IPS DF 6.9 (cell line): ENCODE data around the gene BST1.
"Not testable (repeated sequence)": the region's sequence is repeated elsewhere in the genome, so short reads cannot be mapped to it uniquely, and the experiment has no call there.

Source experiments
- DNase-seq: peaks from one replicate; pipeline ENCODE4 v3.0.0-alpha.2; 2013; ENCODE audit warnings: low read depth, low spot score
- H3K27ac ChIP-seq: one replicate; pipeline ENCODE4 v1.5.1; 2013; ENCODE audit warnings: low read length, control low read depth
- H3K27me3 ChIP-seq: 2 replicates; pipeline ENCODE4 v1.6.1; 2013; ENCODE audit warnings: mild to moderate bottlenecking, low read length; ENCODE audit not compliant: control insufficient read depth, insufficient read depth
- H3K36me3 ChIP-seq: 2 replicates; pipeline ENCODE4 v1.6.1; 2013; ENCODE audit warnings: low read length; ENCODE audit not compliant: control insufficient read depth, insufficient read depth
- H3K4me1 ChIP-seq: 2 replicates; pipeline ENCODE4 v1.6.1; 2013; ENCODE audit warnings: low read length; ENCODE audit not compliant: control insufficient read depth, insufficient read depth
- H3K4me3 ChIP-seq: 2 replicates; pipeline ENCODE4 v1.5.1; 2013; ENCODE audit warnings: mild to moderate bottlenecking, low read length
- H3K9me3 ChIP-seq: 2 replicates; pipeline ENCODE4 v1.6.1; 2013; ENCODE audit warnings: low read length, inconsistent platforms; ENCODE audit not compliant: control insufficient read depth, insufficient read depth
- WGBS: extraction: QIAGEN DNeasy Blood & Tissue Kit; methylation state at CpG from one replicate; pipeline ENCODE4 v1.1.7; 2013; ENCODE audit warnings: mixed read lengths, missing lambda C conversion rate; ENCODE audit not compliant: insufficient read length, insufficient coverage; 5-methylcytosine and 5-hydroxymethylcytosine counted together

Gene BST1

DNA sequence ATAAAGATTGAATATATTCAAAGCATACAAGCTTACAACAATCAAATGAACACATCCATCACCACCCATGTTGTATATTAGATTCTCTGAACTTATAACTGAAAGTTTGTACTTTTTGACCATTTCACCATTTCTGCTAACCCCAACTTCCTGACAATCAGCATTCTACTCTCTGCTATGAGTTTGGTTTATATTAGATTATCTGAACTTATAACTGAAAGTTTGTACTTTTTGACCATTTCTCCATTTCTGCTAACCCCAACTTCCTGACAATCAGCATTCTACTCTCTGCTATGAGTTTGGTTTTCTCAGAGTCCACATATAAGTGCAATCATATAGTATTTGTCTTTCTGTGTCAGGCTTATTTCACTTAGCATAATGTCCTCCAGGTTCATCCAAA lies 59.6 kb downstream of the BST1 start:
- H3K4me1 ChIP-seq, DNase-seq, H3K36me3 ChIP-seq, H3K27me3 ChIP-seq, H3K27ac ChIP-seq, H3K9me3 ChIP-seq, H3K4me3 ChIP-seq: not testable (repeated sequence)

GRCh38 chr4:15765391-15765790 lies 62.5 kb downstream of the BST1 start:
- Histone ChIP-seq H3K36me3 (no peaks in the 10 kb centered on the region), H3K27me3 (no peaks in the 10 kb centered on the region), H3K9me3 (no peaks in the 10 kb centered on the region), H3K4me1 (no peaks in the 10 kb centered on the region), H3K27ac (no peak overlapping the region), H3K4me3 (no peak overlapping the region)
- no peak for DNase-seq
- WGBS: no CpG with 5 or more reads among the region's 6 CpGs

DNA sequence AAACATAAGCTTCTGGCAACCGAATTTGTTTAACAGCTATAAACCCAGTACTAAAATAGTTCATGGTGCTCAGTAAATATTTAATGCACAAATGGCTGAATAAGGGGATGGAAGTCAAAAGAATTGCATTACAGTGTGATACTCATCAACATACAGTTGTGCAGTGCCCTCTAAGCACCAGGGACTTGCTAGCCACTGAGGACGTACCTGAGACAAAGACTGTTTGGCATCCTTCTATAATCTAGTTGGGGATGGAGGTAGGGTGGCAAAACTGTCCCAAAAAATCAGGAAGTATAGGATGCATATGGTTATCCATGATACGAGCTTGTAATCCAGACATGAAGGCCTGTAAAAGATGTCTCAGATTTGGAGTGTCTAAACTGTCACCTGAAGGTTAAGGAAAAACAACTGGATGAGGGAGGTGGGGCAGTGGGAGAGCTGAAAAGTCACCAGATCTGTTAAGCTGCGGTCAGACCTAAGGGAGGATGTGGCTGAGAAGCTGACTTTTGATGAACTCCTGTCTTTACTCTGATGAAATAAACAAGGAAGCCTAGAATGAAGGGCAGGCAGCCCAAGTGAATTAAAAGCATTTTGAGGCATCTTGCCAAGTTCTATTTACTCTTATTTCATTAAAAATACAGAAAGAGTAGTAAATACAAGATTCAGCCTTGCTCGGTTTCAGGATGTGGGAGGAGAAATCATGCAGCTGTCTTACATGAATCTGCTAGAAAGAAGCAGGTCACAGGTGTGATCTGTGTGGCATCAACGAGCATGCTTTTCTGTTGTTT lies 63.2 kb downstream of the BST1 start:
- no peak for DNase-seq
- H3K27ac ChIP-seq: no peak overlapping the region
- whole genome bisulfite sequencing: no CpG with 5 or more reads among the region's 6 CpGs
- H3K27me3 ChIP-seq: no peaks in the 10 kb centered on the region
- no peaks in the 10 kb centered on the region for H3K36me3 ChIP-seq
- H3K9me3 ChIP-seq: no peaks in the 10 kb centered on the region
- no peak overlapping the region for H3K4me3 ChIP-seq
- no peaks in the 10 kb centered on the region for H3K4me1 ChIP-seq

GRCh38 chr4:15766821-15767220 lies 64.0 kb downstream of the BST1 start:
- no peaks in the 10 kb centered on the region for H3K9me3 ChIP-seq
- no CpG with 5 or more reads among the region's 8 CpGs for WGBS
- H3K4me1 ChIP-seq: no peaks in the 10 kb centered on the region
- no peak for DNase-seq
- no peaks in the 10 kb centered on the region for H3K27me3 ChIP-seq
- H3K36me3 ChIP-seq: no peaks in the 10 kb centered on the region
- no peak overlapping the region for H3K4me3 ChIP-seq
- H3K27ac ChIP-seq: no peak overlapping the region

GRCh38 chr4:15769202-15769601 lies 66.3 kb downstream of the BST1 start:
- WGBS: no CpG with 5 or more reads among the region's 2 CpGs
- Histone ChIP-seq H3K36me3 (no peaks in the 10 kb centered on the region), H3K27ac (no peak overlapping the region), H3K4me1 (no peaks in the 10 kb centered on the region), H3K27me3 (no peaks in the 10 kb centered on the region), H3K4me3 (no peak overlapping the region), H3K9me3 (no peaks in the 10 kb centered on the region)
- no peak for DNase-seq

GRCh38 chr4:15771216-15772058 lies 68.6 kb downstream of the BST1 start:
- no peak for DNase-seq
- no CpG with 5 or more reads among the region's 3 CpGs for WGBS
- H3K36me3 ChIP-seq: no peaks in the 10 kb centered on the region
- no peaks in the 10 kb centered on the region for H3K4me1 ChIP-seq
- no peaks in the 10 kb centered on the region for H3K9me3 ChIP-seq
- H3K27me3 ChIP-seq: no peaks in the 10 kb centered on the region; the same call in 1 of the 2 replicates
- no peak overlapping the region for H3K27ac ChIP-seq
- H3K4me3 ChIP-seq: no peak overlapping the region

- DNase-seq: no peak
- Histone ChIP-seq H3K4me1 (no peaks in the 10 kb centered on the region), H3K27me3 (peaks cover 14% of the 10 kb centered on the region; the same call in 1 of the 2 replicates), H3K27ac (no peak overlapping the region), H3K9me3 (no peaks in the 10 kb centered on the region), H3K36me3 (no peaks in the 10 kb centered on the region), H3K4me3 (no peak overlapping the region)
- no CpG with 5 or more reads among the region's 4 CpGs for WGBS
Measured at GRCh38 chr4:15774020-15774420, 71.2 kb downstream of the BST1 start.

- peaks cover 19% of the 10 kb centered on the region; the same call in 1 of the 2 replicates for H3K27me3 ChIP-seq
- no peak for DNase-seq
- H3K9me3 ChIP-seq: no peaks in the 10 kb centered on the region
- no CpG with 5 or more reads among the region's 5 CpGs for WGBS
- no peaks in the 10 kb centered on the region for H3K4me1 ChIP-seq
- H3K36me3 ChIP-seq: no peaks in the 10 kb centered on the region
- H3K27ac ChIP-seq: no peak overlapping the region
- no peak overlapping the region for H3K4me3 ChIP-seq
Measured at GRCh38 chr4:15776871-15777648, 74.2 kb downstream of the BST1 start.

DNA sequence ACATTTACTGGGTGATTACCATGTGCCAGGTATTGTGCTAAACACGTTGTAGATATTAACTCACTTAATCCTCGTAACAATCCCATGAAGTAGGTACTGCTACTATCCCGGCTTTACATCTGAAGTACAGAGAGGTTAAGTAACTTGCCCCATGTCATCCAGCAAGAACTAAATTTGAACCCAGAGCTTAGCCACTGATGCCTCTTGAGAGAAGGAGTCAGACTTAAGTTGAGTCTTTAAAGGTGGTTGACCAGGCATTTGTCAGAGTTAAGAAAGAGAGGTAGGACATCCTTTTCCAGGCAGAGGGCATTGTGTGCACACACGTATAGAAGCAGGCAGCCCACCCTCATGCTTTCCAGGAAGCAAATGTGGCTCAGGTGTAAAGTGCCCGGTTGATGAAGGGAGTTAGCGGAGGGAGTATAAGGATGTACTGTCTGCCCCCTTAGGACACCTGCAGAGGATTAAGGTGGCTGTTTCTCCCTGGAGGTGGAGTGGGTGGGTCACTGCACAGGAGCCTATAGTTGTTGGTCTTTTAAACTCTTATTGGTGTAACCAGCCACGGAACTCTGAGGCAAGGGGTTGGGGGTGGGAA lies 74.9 kb downstream of the BST1 start:
- DNase-seq: no peak
- no peak overlapping the region; the same call in 1 of the 2 replicates for H3K4me3 ChIP-seq
- no peaks in the 10 kb centered on the region for H3K9me3 ChIP-seq
- no peak overlapping the region for H3K27ac ChIP-seq
- no CpG with 5 or more reads among the region's 7 CpGs for WGBS
- peaks cover 19% of the 10 kb centered on the region; the same call in 1 of the 2 replicates for H3K27me3 ChIP-seq
- no peaks in the 10 kb centered on the region for H3K4me1 ChIP-seq
- H3K36me3 ChIP-seq: no peaks in the 10 kb centered on the region
